IMR-90 (cell line): ENCODE data around the gene ADPRS. TPM values are rescaled to one million over a fixed set of nuclear protein-coding genes. Genes with fewer than 3 reads are reported as not detected.
A peak's percentile ranks its signal among the peaks of the same experiment; 100 is the strongest.

Source experiments
- ATAC-seq: fragments of 200-7000 bp; cut with Tn5 transposase; 2 replicates; pipeline ENCODE4 v1.9.1; 2020; ENCODE audit warnings: low read depth, mild to moderate bottlenecking, moderate library complexity
- BruUV-seq: library from RNA; stranded (reverse); fragments of 400-500 nt; replicated peaks from 2 replicates; lab custom pipeline; 2021; lab: Mats Ljungman, UMichigan
- CTCF ChIA-PET: fragments of 300-600 bp; formaldehyde crosslinking; extraction: SDS; loops from one replicate; lab custom pipeline; 2021; ENCODE audit warnings: antibody characterized with exemption; lab: Yijun Ruan, JAX
- POLR2A ChIA-PET: fragments of 300-600 bp; sonication (Branson Sonifier 250); formaldehyde crosslinking; loops from one replicate; lab custom pipeline; 2022; ENCODE audit warnings: antibody characterized with exemption; ENCODE audit not compliant: unreplicated experiment; lab: Charles Lee
- DNase-seq: peaks from one replicate; pipeline ENCODE4 v3.0.0; 2013
- H2AFZ ChIP-seq: replicated peaks from 2 replicates; pipeline ENCODE3; 2013; ENCODE audit warnings: low read length, mild to moderate bottlenecking; ENCODE audit not compliant: poor library complexity
- H2AK5ac ChIP-seq: 2 replicates; pipeline ENCODE4 v1.6.1; 2013; ENCODE audit warnings: low read depth, low read length, inconsistent platforms
- H2AK9ac ChIP-seq: replicated peaks from 2 replicates; pipeline ENCODE3; 2013; ENCODE audit warnings: mild to moderate bottlenecking, low read depth, low read length, moderate library complexity; ENCODE audit not compliant: poor library complexity
- H2BK120ac ChIP-seq: 2 replicates; pipeline ENCODE4 v1.6.1; 2013; ENCODE audit warnings: low read depth, low read length, inconsistent platforms
- H2BK15ac ChIP-seq: 3 replicates; pipeline ENCODE4 v1.6.1; 2013; ENCODE audit warnings: low read depth, low read length, inconsistent platforms
- H2BK20ac ChIP-seq: 2 replicates; pipeline ENCODE4 v1.6.1; 2013; ENCODE audit warnings: low read depth, mild to moderate bottlenecking, inconsistent platforms, low read length, moderate library complexity
- H2BK5ac ChIP-seq: 2 replicates; pipeline ENCODE4 v1.6.1; 2013; ENCODE audit warnings: mild to moderate bottlenecking, low read depth, low read length, inconsistent platforms; ENCODE audit not compliant: poor library complexity, severe bottlenecking
- H3K14ac ChIP-seq: replicated peaks from 2 replicates; pipeline ENCODE4 v1.6.1; 2013; ENCODE audit warnings: low read depth, low read length, inconsistent platforms
- H3K18ac ChIP-seq: 2 replicates; pipeline ENCODE4 v1.6.1; 2013; ENCODE audit warnings: low read depth, low read length, control low read depth
- H3K23ac ChIP-seq: 2 replicates; pipeline ENCODE4 v1.6.1; 2013; ENCODE audit warnings: low read depth, low read length, inconsistent platforms
- H3K27ac ChIP-seq: 2 replicates; pipeline ENCODE4 v1.5.1; 2013; ENCODE audit warnings: mild to moderate bottlenecking, control low read depth, low read length; ENCODE audit not compliant: insufficient read depth
- H3K27me3 ChIP-seq: 2 replicates; pipeline ENCODE4 v1.6.1; 2013; ENCODE audit warnings: low read length; ENCODE audit not compliant: control insufficient read depth, insufficient read depth
- H3K36me3 ChIP-seq: 2 replicates; pipeline ENCODE4 v1.6.1; 2013; ENCODE audit warnings: low read length, mixed read lengths; ENCODE audit not compliant: control insufficient read depth, insufficient read depth
- H3K4ac ChIP-seq: 2 replicates; pipeline ENCODE4 v1.6.1; 2013; ENCODE audit warnings: low read depth, low read length, inconsistent platforms
- H3K4me1 ChIP-seq: 2 replicates; pipeline ENCODE4 v1.6.1; 2013; ENCODE audit warnings: low read length, mixed read lengths; ENCODE audit not compliant: control insufficient read depth, insufficient read depth
- H3K4me2 ChIP-seq: 2 replicates; pipeline ENCODE4 v1.6.1; 2013; ENCODE audit warnings: low read depth, mild to moderate bottlenecking, control low read depth, low read length, moderate library complexity
- H3K4me3 ChIP-seq: 2 replicates; pipeline ENCODE4 v1.5.1; 2013; ENCODE audit warnings: low read depth, mild to moderate bottlenecking, control low read depth, low read length, moderate library complexity; ENCODE audit not compliant: insufficient read depth
- H3K56ac ChIP-seq: 2 replicates; pipeline ENCODE4 v1.6.1; 2013; ENCODE audit warnings: low read length, inconsistent platforms; ENCODE audit not compliant: insufficient read depth; ENCODE audit errors: extremely low read depth
- H3K79me1 ChIP-seq, 2 experiments: 2 replicates each; pipeline ENCODE4 v1.6.1; 2013; ENCODE audit warnings: low read length in 2 of 2, inconsistent platforms in 1 of 2, low read depth in 1 of 2
- H3K9ac ChIP-seq: 2 replicates; pipeline ENCODE4 v1.6.1; 2013; ENCODE audit warnings: low read depth, low read length, control low read depth
- H3K9me1 ChIP-seq: 2 replicates; pipeline ENCODE4 v1.6.1; 2013; ENCODE audit warnings: low read length, inconsistent platforms; ENCODE audit not compliant: insufficient read depth
- H3K9me3 ChIP-seq: 2 replicates; pipeline ENCODE4 v1.6.1; 2013; ENCODE audit warnings: low read length; ENCODE audit not compliant: control insufficient read depth, insufficient read depth
- H4K20me1 ChIP-seq: 2 replicates; pipeline ENCODE4 v1.6.1; 2013; ENCODE audit warnings: low read length, inconsistent platforms; ENCODE audit not compliant: insufficient read depth
- H4K5ac ChIP-seq: 2 replicates; pipeline ENCODE4 v1.6.1; 2013; ENCODE audit warnings: mild to moderate bottlenecking, low read depth, low read length, control low read depth
- H4K8ac ChIP-seq, 2 experiments: 2 replicates each; pipeline ENCODE4 v1.6.1; 2013; ENCODE audit warnings: low read depth in 2 of 2, low read length in 2 of 2, control low read depth in 1 of 2, inconsistent platforms in 1 of 2
- H4K91ac ChIP-seq: 2 replicates; pipeline ENCODE4 v1.6.1; 2013; ENCODE audit warnings: low read depth, low read length, inconsistent platforms; ENCODE audit not compliant: insufficient read depth
- BHLHE40 ChIP-seq: fragments of 150-350 bp; IDR thresholded peaks from 2 replicates; pipeline ENCODE4 v1.6.1; 2016; ENCODE audit warnings: mild to moderate bottlenecking, low read depth, low read length
- CEBPB ChIP-seq: IDR thresholded peaks from 2 replicates; pipeline ENCODE4 v1.6.1; 2012; ENCODE audit warnings: low read depth, low read length, improper control_type of control experiment
- MAFK ChIP-seq: IDR thresholded peaks from 2 replicates; pipeline ENCODE4 v1.6.1; 2012; ENCODE audit warnings: low read depth, low read length, improper control_type of control experiment
- MAZ ChIP-seq: IDR thresholded peaks from 2 replicates; pipeline ENCODE4 v1.6.1; 2012; ENCODE audit warnings: low read depth, mild to moderate bottlenecking, low read length, improper control_type of control experiment, moderate library complexity, borderline replicate concordance
- POLR2A ChIP-seq: IDR thresholded peaks from 2 replicates; pipeline ENCODE4 v1.6.1; 2012; ENCODE audit warnings: mild to moderate bottlenecking, low read depth, low read length
- RAD21 ChIP-seq: IDR thresholded peaks from 2 replicates; pipeline ENCODE4 v1.6.1; 2012; ENCODE audit warnings: low read length, improper control_type of control experiment
- RFX5 ChIP-seq: IDR thresholded peaks from 2 replicates; pipeline ENCODE4 v1.8.0; 2012; ENCODE audit warnings: low read depth, mild to moderate bottlenecking, low read length, moderate library complexity
- WGBS, 2 experiments: methylation state at CpG; one replicate each; pipeline versions ENCODE4 v1.1.5 to v1.1.7; 2013; ENCODE audit warnings: missing lambda C conversion rate in 2 of 2; ENCODE audit not compliant: insufficient read length in 1 of 2; ENCODE audit errors: extremely low coverage in 2 of 2; 5-methylcytosine and 5-hydroxymethylcytosine counted together
- dilution Hi-C: fragments of 300-500 bp; cut with HindIII; formaldehyde crosslinking; loops from one replicate; pipeline ENCODE4 v1.14.3; 2018; ENCODE audit warnings: low sequenced_read_pairs; ENCODE audit not compliant: unreplicated experiment
- in situ Hi-C: fragments of 300-500 bp; cut with MboI; formaldehyde crosslinking; loops from 3 replicates; pipeline ENCODE4 v1.14.3; 2019; ENCODE audit warnings: low sequenced_read_pairs, inconsistent platforms, mixed read lengths
- intact Hi-C: fragments of 100-400 bp; cut with micrococcal nuclease; formaldehyde crosslinking; loops from 2 replicates; pipeline ENCODE4 v1.10.0; 2022
- polyA plus RNA-seq, 3 experiments: library from polyadenylated mRNA; depleted of rRNA; stranded (reverse); fragments of >200 nt; gene quantifications; 2 replicates each; pipeline ENCODE4 v1.2.3, GENCODE V29; 2012; ENCODE audit warnings: low replicate concordance in 1 of 3
- total RNA-seq: library from RNA; depleted of rRNA; stranded (reverse); fragments of >200 nt; gene quantifications from 2 replicates; pipeline ENCODE4 v1.2.3, GENCODE V29; 2012
- TF ChIP-seq, protein P1 (sequence below): fragments of 150-350 bp; IDR thresholded peaks from 2 replicates; pipeline ENCODE4 v1.6.1; 2017; ENCODE audit warnings: mild to moderate bottlenecking, antibody characterized with exemption, low read length, low read depth
- TF ChIP-seq, protein P2 (sequence below): conservative IDR thresholded peaks from 2 replicates; pipeline ENCODE4 v1.5.1; 2012; ENCODE audit warnings: mild to moderate bottlenecking, low read depth, low read length, improper control_type of control experiment
- TF ChIP-seq, protein P3 (sequence below): fragments of 150-350 bp; IDR thresholded peaks from 2 replicates; pipeline ENCODE4 v1.6.1; 2016; ENCODE audit warnings: low read depth, mild to moderate bottlenecking, low read length, moderate library complexity, borderline replicate concordance

ADPRS gene
- total and polyA plus RNA-seq, 2 of the 4 experiments (the other 2 are of a cell fraction): 31.0 to 37.2 TPM

DNA sequence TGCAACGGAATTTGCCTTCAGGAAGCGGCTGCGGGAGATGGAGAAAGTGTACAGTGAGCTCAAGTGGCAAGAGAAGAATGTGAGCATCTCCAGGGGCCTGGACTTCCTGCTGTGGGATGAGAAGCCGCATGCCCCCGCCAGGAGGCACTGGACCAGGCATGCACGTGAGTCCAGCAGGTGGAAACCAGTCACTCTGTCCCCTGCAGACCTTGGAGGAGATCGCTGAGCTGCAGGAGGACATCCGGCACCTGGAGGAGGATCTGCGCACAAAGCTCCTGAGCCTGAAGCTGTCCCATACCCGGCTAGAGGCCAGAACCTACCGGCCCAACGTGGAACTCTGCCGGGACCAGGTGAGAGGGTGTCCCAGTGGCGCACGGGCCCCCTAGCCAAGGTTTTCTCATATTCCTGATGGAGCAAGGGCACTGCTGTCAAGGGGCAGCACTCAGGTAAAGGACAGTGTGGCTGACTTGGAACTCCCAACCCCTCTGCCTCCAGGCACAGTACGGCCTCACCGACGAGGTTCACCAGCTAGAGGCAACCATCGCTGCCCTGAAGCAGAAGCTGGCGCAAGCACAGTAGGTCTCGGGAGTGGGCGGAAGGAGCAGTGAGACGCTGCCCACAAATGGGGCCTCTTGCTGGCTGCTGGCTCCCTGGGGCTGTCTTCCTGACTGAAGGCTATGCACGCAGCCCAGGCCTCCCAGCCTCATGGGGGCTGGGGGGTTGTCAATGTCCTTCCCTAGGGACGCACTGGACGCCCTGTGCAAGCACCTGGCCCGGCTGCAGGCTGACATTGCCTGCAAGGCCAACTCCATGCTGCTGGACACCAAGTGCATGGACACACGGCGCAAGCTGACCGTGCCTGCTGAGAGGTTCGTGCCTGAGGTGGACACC, 1.2 kb upstream of the ADPRS start:
- peaks cover 2% of the 10 kb centered on the region; the same call in 1 of the 2 replicates for H3K4me1 ChIP-seq
- peaks cover 10% of the 10 kb centered on the region for H3K36me3 ChIP-seq
- no peaks in the 10 kb centered on the region for H3K9me3 ChIP-seq
- H3K23ac ChIP-seq: no peak overlapping the region
- H2BK20ac ChIP-seq: no peak overlapping the region
- ATAC-seq (no peak), DNase-seq (no peak)
- no peak overlapping the region for H3K27ac ChIP-seq
- H3K9ac ChIP-seq: no peak overlapping the region
- peak overlapping the region; percentile 97 to 99 for H4K8ac ChIP-seq
- peak overlapping the region; percentile 87 for H2AK9ac ChIP-seq
- 86% methylated on average over 19 of the region's 31 CpGs; no CpG with 5 or more reads in 1 of the 2 experiments for WGBS, 2 experiments
- no peak overlapping the region; the same call in 1 of the 2 replicates for H3K4ac ChIP-seq
- H3K18ac ChIP-seq: no peak overlapping the region
- H4K91ac ChIP-seq: no peak overlapping the region; the same call in 1 of the 2 replicates
- peak overlapping the region; percentile 100 for H2AFZ ChIP-seq
- no peak overlapping the region for H3K4me2 ChIP-seq
- H2BK5ac ChIP-seq: no peak overlapping the region
- H3K56ac ChIP-seq: no peak overlapping the region
- no peak overlapping the region for H3K4me3 ChIP-seq
- H4K20me1 ChIP-seq: peaks cover 7% of the 10 kb centered on the region; the same call in 1 of the 2 replicates
- H2BK120ac ChIP-seq: no peak overlapping the region
- peaks cover 8% of the 10 kb centered on the region; the same call in 1 of the 2 replicates for H3K9me1 ChIP-seq
- no peak for TF ChIP-seq MAZ
- no peak for TF ChIP-seq RAD21
- TF ChIP-seq POLR2A: no peak
- TF ChIP-seq, protein P1, sequence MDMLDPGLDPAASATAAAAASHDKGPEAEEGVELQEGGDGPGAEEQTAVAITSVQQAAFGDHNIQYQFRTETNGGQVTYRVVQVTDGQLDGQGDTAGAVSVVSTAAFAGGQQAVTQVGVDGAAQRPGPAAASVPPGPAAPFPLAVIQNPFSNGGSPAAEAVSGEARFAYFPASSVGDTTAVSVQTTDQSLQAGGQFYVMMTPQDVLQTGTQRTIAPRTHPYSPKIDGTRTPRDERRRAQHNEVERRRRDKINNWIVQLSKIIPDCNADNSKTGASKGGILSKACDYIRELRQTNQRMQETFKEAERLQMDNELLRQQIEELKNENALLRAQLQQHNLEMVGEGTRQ: no peak
- TF ChIP-seq CEBPB: no peak
- TF ChIP-seq RFX5: no peak
- TF ChIP-seq, protein P2, sequence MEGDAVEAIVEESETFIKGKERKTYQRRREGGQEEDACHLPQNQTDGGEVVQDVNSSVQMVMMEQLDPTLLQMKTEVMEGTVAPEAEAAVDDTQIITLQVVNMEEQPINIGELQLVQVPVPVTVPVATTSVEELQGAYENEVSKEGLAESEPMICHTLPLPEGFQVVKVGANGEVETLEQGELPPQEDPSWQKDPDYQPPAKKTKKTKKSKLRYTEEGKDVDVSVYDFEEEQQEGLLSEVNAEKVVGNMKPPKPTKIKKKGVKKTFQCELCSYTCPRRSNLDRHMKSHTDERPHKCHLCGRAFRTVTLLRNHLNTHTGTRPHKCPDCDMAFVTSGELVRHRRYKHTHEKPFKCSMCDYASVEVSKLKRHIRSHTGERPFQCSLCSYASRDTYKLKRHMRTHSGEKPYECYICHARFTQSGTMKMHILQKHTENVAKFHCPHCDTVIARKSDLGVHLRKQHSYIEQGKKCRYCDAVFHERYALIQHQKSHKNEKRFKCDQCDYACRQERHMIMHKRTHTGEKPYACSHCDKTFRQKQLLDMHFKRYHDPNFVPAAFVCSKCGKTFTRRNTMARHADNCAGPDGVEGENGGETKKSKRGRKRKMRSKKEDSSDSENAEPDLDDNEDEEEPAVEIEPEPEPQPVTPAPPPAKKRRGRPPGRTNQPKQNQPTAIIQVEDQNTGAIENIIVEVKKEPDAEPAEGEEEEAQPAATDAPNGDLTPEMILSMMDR: no peak
- no peak for TF ChIP-seq MAFK
- TF ChIP-seq, protein P3, sequence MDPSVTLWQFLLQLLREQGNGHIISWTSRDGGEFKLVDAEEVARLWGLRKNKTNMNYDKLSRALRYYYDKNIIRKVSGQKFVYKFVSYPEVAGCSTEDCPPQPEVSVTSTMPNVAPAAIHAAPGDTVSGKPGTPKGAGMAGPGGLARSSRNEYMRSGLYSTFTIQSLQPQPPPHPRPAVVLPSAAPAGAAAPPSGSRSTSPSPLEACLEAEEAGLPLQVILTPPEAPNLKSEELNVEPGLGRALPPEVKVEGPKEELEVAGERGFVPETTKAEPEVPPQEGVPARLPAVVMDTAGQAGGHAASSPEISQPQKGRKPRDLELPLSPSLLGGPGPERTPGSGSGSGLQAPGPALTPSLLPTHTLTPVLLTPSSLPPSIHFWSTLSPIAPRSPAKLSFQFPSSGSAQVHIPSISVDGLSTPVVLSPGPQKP: no peak
- no peak for TF ChIP-seq BHLHE40
- H2AK5ac ChIP-seq: 0 out of 2 replicates have a peak overlapping the region, but pooled peaks have one; percentile 16
- H3K14ac ChIP-seq: no peak overlapping the region
- H2BK15ac ChIP-seq: no peak overlapping the region
- dilution Hi-C loops (no loop called here), in situ Hi-C loops (no loop called here), intact Hi-C loops (loop anchor here (1.0 to 10.0 kb wide), 2 partner anchors 153 to 204 kb away; partner anchors contain the start of genes AGO1 and AGO3)
- no peaks in the 10 kb centered on the region for H3K27me3 ChIP-seq
- ChIA-PET CTCF (no interaction called here), POLR2A (no interaction called here)
- H4K5ac ChIP-seq: peak overlapping the region; percentile 99
- H3K79me1 ChIP-seq: peaks cover 29 to 37% of the 10 kb centered on the region in 2 experiments
- BruUV-seq: no TSS peak
